ENCODE measurements around the gene IKBKE.

GRCh38 chr1:206529425-206529824 lies 59.1 kb downstream of the IKBKE start:
- TF ChIP-seq POLR2A (IDR thresholded peaks at IDR 0.05) = no peak
- TF ChIP-seq POLR2AphosphoS5 (IDR thresholded peaks at IDR 0.05) = no peak
- TF ChIP-seq CTCF (IDR thresholded peaks at IDR 0.05) = no peak
- TF ChIP-seq EP300 (IDR thresholded peaks at IDR 0.05; ENCODE audit: low read depth) = no peak

Data from transverse colon (tissue), 4 donors.